Tibial nerve (tissue), 4 donors: ENCODE data around the gene NINJ1. TPM values are rescaled to one million over a fixed set of nuclear protein-coding genes. Genes with fewer than 3 reads are reported as not detected.

Experiments
- DNase-seq, 2 donors: peaks; one replicate each; pipeline ENCODE4 v3.0.0-alpha.2; 2019; ENCODE audit warnings: low spot score in 2 of 2
- H3K27ac ChIP-seq, 4 donors: fragments of 200-600 bp; sonication (generic) in 3 of 4; one replicate each; pipeline ENCODE4 v1.5.1; 2017 to 2019; ENCODE audit warnings: mild to moderate bottlenecking in 1 of 4
- H3K27me3 ChIP-seq, 2 donors: fragments of 200-600 bp; sonication (generic) in 1 of 2; one replicate each; pipeline versions ENCODE4 v1.5.1 to v1.6.0; 2017 to 2019
- H3K36me3 ChIP-seq, 3 donors: fragments of 200-600 bp; sonication (generic); one replicate each; pipeline ENCODE4 v1.5.1; 2018 to 2019
- H3K4me1 ChIP-seq, 4 donors: fragments of 200-600 bp; sonication (generic) in 3 of 4; one replicate each; pipeline ENCODE4 v1.5.1; 2017 to 2019
- H3K4me3 ChIP-seq, 4 donors: fragments of 200-600 bp; sonication (generic) in 3 of 4; one replicate each; pipeline ENCODE4 v1.5.1; 2017 to 2019; ENCODE audit warnings: mild to moderate bottlenecking in 1 of 4, moderate library complexity in 1 of 4
- H3K9me3 ChIP-seq, 4 donors: fragments of 200-600 bp; sonication (generic) in 3 of 4; one replicate each; pipeline ENCODE4 v1.5.1; 2017 to 2019
- CTCF ChIP-seq, 5 experiments: fragments of 200-600 bp in 3 of 5; fragments of 450-650 bp in 2 of 5; sonication (generic) in 3 of 5; IDR thresholded peaks; one replicate each; pipeline ENCODE4 v1.5.1; 2016 to 2019; ENCODE audit warnings: antibody characterized with exemption in 5 of 5, mild to moderate bottlenecking in 3 of 5, moderate library complexity in 2 of 5
- EP300 ChIP-seq, 2 donors: sonication (generic); formaldehyde crosslinking; IDR thresholded peaks; one replicate each; pipeline ENCODE4 v1.6.1; 2017; ENCODE audit warnings: antibody characterized with exemption in 2 of 2, mild to moderate bottlenecking in 1 of 2
- POLR2A ChIP-seq, 2 donors: fragments of 450-650 bp; IDR thresholded peaks; one replicate each; pipeline ENCODE4 v1.6.1; 2017; ENCODE audit warnings: antibody characterized with exemption in 2 of 2, mild to moderate bottlenecking in 2 of 2, moderate library complexity in 2 of 2
- whole genome bisulfite sequencing, 2 donors: methylation state at CpG; one replicate each; pipeline ENCODE4 v1.1.5; 2018; 5-methylcytosine and 5-hydroxymethylcytosine counted together
- total RNA-seq, 4 donors: library from RNA; depleted of rRNA; stranded (reverse); fragments of >200 nt; gene quantifications; one replicate each; pipeline ENCODE4 v1.1.0, GENCODE V29; 2016

The NINJ1 gene
- total RNA-seq, 4 donors from 2014 or later, result 48.2 to 98.8 (median 72.9) TPM

- 74 to 77% methylated on average over 9 to 10 of the region's 10 CpGs for WGBS, 2 donors
- peaks cover 0 to 16% (median 0%) of the 10 kb centered on the region in 3 donors for H3K36me3 ChIP-seq
- H3K27ac ChIP-seq, result peak overlapping the region in 2 of 4 donors; percentile 95 to 97
- TF ChIP-seq CTCF (IDR thresholded peaks at IDR 0.05) (no peak), POLR2A (IDR thresholded peaks at IDR 0.05) (no peak), EP300 (IDR thresholded peaks at IDR 0.05) (no peak)
- no peak for DNase-seq
- H3K27me3 ChIP-seq, result no peaks in the 10 kb centered on the region
- H3K4me3 ChIP-seq, result no peak overlapping the region
- peaks cover 0 to 80% (median 67%) of the 10 kb centered on the region in 4 donors for H3K4me1 ChIP-seq
- no peaks in the 10 kb centered on the region for H3K9me3 ChIP-seq
These were observed 5.3 kb downstream of the NINJ1 start for GRCh38 chr9:93128715-93129224.

- Histone ChIP-seq H3K4me3 (no peak overlapping the region), H3K4me1 (peaks cover 0 to 76% (median 66%) of the 10 kb centered on the region in 4 donors), H3K36me3 (peaks cover 0 to 22% (median 0%) of the 10 kb centered on the region in 3 donors), H3K27me3 (no peaks in the 10 kb centered on the region), H3K9me3 (no peaks in the 10 kb centered on the region), H3K27ac (peak overlapping the region in 2 of 4 donors; percentile 76 to 97)
- TF ChIP-seq POLR2A (IDR thresholded peaks at IDR 0.05) (no peak), EP300 (IDR thresholded peaks at IDR 0.05) (no peak), CTCF (IDR thresholded peaks at IDR 0.05) (no peak)
- 82 to 85% methylated on average over 12 to 14 of the region's 14 CpGs for WGBS, 2 donors
- no peak for DNase-seq
These were observed 5.9 kb downstream of the NINJ1 start for GRCh38 chr9:93128011-93128714.

- no peaks in the 10 kb centered on the region for H3K9me3 ChIP-seq
- peaks cover 0 to 30% (median 0%) of the 10 kb centered on the region in 3 donors for H3K36me3 ChIP-seq
- H3K27me3 ChIP-seq, result no peaks in the 10 kb centered on the region
- no peak overlapping the region for H3K4me3 ChIP-seq
- peak in 1 of 2 donors; percentile 9 for DNase-seq
- peak overlapping the region in 3 of 4 donors; percentile 58 to 97 (median 76) for H3K27ac ChIP-seq
- TF ChIP-seq POLR2A (IDR thresholded peaks at IDR 0.05), result no peak
- no peak for TF ChIP-seq CTCF (IDR thresholded peaks at IDR 0.05)
- TF ChIP-seq EP300 (IDR thresholded peaks at IDR 0.05), result no peak
- 23 to 32% methylated on average over 6 to 8 of the region's 8 CpGs for WGBS, 2 donors
- peaks cover 0 to 69% (median 63%) of the 10 kb centered on the region in 4 donors for H3K4me1 ChIP-seq
These were observed 6.6 kb downstream of the NINJ1 start for GRCh38 chr9:93127395-93127911.

GRCh38 chr9:93126825-93127368, 7.2 kb downstream of the NINJ1 start:
- 39 to 40% methylated on average over 18 of the region's 18 CpGs for WGBS, 2 donors

More at GRCh38 chr9:93126825-93127368, 7.2 kb downstream of the NINJ1 start:
- Histone ChIP-seq H3K36me3 (peaks cover 0 to 35% (median 0%) of the 10 kb centered on the region in 3 donors), H3K4me3 (peak overlapping the region in 1 of 4 donors; percentile 0), H3K27ac (peak overlapping the region; percentile 7 to 97 (median 67)), H3K4me1 (peaks cover 0 to 64% (median 59%) of the 10 kb centered on the region in 4 donors), H3K9me3 (no peaks in the 10 kb centered on the region), H3K27me3 (no peaks in the 10 kb centered on the region)
- TF ChIP-seq CTCF (IDR thresholded peaks at IDR 0.05), result no peak
- no peak for TF ChIP-seq POLR2A (IDR thresholded peaks at IDR 0.05)
- TF ChIP-seq EP300 (IDR thresholded peaks at IDR 0.05), result no peak
- DNase-seq, result peak in 1 of 2 donors; percentile 15
